GM19351 (cell line): Measurements from ENCODE around the gene FAM222B.
"Not testable (repeated sequence)": the region's sequence is repeated elsewhere in the genome, so short reads cannot be mapped to it uniquely, and the experiment has no call there.

ENCODE experiments used
- ATAC-seq: cut with Tn5 transposase; IDR thresholded peaks from one replicate; pipeline ENCODE4 v1.9.1; 2021; ENCODE audit warnings: mild to moderate bottlenecking, moderate library complexity; ENCODE audit not compliant: unreplicated experiment

FAM222B gene

GRCh38 chr17:28747051-28747691 is 95.4 kb downstream of the FAM222B start:
- ATAC-seq = no peak

- no peak for ATAC-seq
Measured at GRCh38 chr17:28746611-28747050, 96.0 kb downstream of the FAM222B start.

DNA sequence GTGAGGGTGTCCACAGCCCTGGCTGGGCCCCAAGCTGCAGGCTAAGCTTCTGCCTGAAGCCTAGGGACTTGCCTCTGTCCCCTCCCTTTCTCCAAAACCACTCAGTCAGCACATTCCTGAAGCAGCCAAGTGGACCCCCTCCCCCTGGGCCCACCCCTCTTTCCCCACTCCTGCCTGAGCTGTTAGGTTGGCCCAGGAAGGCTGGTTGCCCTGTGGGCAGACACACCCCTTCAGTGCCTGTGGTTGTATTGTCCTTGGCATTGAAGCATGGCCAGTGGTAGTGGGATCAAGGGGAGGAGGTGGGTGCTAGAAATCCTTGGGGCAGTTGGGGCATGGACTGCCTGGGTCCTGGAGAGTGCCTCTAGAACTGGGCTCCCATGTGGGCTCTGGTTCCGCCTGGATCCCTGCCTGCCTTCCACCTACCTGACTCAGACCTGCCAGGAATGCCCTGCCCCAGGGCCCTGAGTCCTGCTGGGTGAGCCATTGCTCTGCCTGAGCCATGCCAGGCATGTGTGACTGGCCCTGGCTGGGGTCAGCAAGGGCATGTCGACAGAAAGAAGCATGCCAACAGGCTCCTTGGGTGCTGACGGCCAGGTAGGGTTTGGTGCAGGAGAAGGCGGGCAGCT is 96.7 kb downstream of the FAM222B start:
- ATAC-seq = no peak

GRCh38 chr17:28744972-28745785 is 97.4 kb downstream of the FAM222B start:
- no peak for ATAC-seq

GRCh38 chr17:28744104-28744971 is 98.3 kb downstream of the FAM222B start:
- no peak for ATAC-seq

GRCh38 chr17:28743243-28744103 is 99.1 kb downstream of the FAM222B start, which contains the start of gene TRAF4:
Gene TRAF4 (plus strand): TSS chr17:28744011. CDS start chr17:28744113, 102 bp downstream.
- ATAC-seq = peak; percentile 74

DNA sequence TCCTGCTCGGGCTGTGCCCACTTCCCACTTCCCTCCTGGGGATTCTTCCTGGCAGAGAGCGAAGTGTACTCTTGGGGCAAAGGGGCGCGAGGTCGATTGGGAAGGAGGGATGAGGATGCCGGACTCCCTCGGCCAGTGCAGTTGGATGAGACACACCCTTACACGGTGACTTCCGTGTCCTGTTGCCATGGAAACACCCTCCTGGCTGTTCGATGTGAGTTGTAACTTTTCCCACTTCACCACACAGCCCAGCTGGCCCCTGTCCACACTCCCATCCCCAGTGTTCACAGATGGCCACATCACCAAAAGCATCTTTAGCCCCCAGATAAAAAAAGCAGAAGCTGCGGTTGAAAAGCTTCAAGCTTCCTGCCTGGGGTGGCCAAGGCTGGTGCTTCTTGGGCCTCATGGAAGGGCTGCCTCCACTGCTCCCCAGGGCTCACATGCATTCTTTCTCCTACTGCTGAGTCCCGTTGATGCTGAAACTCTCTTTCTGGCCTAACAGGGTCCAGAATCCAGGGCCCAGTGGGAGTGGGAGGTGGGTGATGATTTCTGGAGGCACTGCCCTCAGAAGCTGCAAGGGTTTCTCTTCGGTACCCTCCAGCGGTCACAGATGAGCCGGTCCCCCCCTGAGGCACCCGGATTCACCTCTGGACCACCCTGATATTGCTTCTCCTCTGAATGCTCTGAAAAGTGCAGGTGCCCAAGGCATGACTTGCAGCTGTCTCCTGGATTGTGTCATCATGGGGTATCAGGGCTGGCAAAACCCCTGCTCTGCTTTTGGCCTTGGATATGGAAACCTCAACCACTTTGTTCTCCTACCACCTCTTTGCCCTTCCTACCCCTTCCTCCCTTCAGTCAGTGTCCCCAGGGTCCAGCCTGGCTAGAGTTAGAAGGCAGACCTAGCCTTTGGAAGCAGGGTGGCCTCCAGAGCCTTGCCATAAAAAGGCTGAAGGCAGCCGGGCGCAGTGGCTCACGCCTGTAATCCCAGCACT is 100.9 kb downstream of the FAM222B start:
- no peak for ATAC-seq

DNA sequence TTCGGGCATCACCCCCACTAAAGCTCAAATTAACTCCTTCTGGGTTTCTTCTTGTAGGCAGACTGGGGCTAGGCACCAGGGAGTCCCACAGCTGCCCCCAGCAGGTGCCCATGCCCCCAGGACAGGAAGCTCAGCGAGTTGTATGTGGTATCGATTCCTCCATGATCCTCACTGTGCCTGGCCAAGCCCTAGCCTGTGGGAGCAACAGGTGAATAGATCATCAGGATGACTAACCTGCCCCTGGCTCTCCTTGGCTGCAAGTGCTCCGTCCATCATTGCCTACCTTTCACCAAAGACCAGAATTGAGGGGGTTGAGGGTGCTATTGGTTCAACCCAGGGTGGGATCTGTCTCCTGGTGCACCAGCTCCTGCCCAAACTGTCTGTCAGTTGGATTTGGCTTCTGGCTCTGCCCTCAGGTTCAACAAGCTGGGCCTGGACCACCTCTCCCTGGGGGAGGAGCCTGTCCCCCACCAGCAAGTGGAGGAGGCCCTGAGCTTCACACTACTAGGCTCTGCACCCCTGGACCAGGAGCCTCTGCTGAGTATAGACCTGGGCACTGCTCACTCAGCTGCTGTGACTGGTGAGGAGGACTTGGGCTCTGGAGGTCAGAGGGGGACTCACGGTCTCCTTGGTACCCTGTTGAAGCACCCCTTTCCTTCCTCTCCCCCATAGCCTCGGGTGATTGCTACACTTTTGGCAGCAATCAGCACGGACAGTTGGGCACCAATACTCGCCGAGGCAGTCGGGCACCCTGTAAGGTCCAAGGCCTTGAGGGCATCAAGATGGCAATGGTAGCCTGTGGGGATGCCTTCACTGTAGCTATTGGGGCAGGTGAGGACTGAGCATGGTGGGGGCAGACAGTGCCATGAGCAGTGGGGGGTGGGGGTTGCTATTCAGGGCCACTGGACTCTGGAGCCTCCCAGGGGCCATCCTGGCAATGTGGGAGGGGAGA is 101.9 kb downstream of the FAM222B start:
- ATAC-seq = no peak

DNA sequence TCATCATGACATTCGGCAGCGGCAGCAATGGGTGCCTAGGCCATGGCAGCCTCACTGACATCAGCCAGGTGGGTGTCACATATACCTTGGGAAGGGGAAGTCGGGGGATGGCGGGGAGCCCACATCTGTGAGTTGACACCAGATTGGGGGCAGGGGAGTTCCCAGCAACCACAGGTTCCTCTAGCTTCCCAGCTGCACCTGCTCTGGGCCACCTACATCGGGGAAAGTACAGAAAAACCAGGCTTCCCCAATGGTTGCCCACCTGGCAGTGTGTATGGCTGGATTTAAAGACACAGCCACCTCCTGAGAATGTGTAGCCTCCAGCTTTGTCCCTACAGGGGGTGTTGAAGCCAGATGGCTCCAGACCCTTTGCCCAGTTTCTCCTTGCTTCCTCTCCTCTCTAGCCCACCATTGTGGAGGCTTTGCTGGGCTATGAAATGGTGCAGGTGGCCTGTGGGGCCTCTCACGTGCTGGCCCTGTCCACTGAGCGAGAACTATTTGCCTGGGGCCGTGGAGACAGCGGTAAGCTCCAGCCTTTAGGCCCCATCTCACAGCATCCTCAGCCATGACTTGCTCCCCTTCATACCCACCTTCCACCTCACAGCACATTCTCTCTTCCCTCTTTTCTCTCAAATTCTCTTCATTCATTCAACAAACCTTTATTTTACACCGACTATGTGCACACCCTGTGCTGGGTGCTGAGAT is 103.8 kb downstream of the FAM222B start:
- no peak for ATAC-seq

DNA sequence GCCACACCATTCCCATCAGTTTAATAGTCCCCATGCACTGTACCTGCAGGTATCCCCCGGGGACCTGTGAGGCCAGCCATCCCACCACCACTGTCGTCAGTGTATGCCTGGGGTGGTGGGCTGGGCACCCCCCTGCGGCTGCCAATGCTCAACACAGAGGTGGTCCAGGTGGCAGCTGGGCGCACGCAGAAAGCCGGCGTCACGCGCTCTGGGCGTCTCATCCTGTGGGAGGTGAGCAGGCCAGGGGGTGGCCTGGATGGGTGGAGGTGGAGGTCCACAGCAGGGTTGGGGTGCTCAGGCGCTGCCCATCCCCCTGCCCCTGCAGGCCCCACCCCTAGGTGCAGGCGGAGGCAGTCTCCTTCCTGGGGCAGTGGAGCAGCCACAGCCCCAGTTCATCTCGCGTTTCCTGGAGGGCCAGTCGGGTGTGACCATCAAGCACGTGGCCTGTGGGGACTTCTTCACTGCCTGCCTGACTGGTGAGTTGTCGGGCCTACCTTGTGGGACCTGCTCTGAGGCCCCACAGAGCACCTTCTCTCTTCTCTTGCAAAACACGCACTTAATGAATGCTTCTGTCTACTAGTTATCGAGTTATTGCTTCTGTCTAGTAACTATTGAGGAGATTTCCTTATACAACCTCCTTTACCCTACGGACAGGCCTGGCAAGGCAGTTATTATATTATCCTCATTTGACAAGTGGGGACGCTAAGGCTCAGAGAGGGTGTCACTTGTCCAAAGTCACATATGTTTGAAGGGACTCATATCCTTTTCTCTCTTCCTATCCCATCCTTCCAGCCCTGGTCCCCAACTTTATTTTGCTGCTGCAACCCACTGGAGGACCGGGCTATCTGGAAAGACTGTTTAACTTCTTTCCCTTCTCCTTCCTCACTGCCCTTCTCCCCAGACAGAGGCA is 104.6 kb downstream of the FAM222B start:
- ATAC-seq = peak; percentile 71

DNA sequence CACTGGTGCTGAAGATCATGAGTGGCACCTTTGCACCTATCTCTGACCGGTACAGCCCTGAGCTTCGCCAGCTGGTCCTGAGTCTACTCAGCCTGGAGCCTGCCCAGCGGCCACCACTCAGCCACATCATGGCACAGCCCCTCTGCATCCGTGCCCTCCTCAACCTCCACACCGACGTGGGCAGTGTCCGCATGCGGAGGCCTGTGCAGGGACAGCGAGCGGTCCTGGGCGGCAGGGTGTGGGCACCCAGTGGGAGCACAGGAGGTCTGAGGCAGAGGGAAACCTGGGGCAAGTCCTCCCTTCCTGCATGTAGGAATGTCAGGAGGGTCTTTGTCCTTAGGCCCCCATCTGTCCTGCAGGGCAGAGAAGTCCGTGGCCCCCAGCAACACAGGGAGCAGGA is 105.3 kb downstream of the FAM222B start:
- ATAC-seq = no peak

DNA sequence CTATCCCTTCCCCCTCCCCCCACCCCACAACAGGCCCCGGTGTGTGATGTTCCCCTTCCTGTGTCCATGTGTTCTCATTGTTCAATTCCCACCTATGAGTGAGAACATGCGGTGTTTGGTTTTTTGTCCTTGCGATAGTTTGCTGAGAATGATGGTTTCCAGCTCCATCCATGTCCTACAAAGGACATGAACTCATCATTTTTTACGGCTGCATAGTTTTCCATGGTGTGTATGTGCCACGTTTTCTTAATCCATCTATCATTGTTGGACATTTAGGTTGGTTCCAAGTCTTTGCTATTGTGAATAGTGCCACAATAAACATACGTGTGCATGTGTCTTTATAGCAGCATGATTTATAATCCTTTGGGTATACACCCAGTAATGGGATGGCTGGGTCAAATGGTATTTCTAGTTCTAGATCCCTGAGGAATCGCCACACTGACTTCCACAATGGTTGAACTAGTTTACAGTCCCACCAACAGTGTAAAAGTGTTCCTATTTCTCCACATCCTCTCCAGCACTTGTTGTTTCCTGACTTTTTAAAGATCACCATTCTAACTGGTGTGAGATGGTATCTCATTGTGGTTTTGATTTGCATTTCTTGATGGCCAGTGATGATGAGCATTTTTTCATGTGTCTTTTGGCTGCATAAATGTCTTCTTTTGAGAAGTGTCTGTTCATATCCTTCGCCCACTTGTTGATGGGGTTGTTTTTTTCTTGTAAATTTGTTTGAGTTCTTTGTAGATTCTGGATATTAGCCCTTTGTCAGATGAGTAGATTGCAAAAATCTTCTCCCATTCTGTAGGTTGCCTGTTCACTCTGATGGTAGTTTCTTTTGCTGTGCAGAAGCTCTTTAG is 106.4 kb downstream of the FAM222B start:
- ATAC-seq = not testable (repeated sequence)

GRCh38 chr17:28735242-28735722 is 107.3 kb downstream of the FAM222B start:
- ATAC-seq = no peak

- no peak for ATAC-seq
Measured at GRCh38 chr17:28734712-28735241, 107.8 kb downstream of the FAM222B start.

- no peak for ATAC-seq
Measured at GRCh38 chr17:28733346-28733745, 109.2 kb downstream of the FAM222B start.
